HepG2 (cell line): Measurements from ENCODE around the gene ZAR1. TPM values are rescaled to one million over a fixed set of nuclear protein-coding genes. Genes with fewer than 3 reads are reported as not detected.

Source experiments
- ATAC-seq: fragments of 200-7000 bp; cut with Tn5 transposase; 3 replicates; pipeline ENCODE4 v1.9.1; 2020; ENCODE audit warnings: mild to moderate bottlenecking, moderate library complexity
- BruUV-seq: library from RNA; stranded (reverse); fragments of 400-500 nt; replicated peaks from 2 replicates; lab custom pipeline; 2021; lab: Mats Ljungman, UMichigan
- CTCF ChIA-PET: fragments of 300-600 bp; formaldehyde crosslinking; extraction: SDS; loops from one replicate; lab custom pipeline; 2021; ENCODE audit warnings: low total read pairs, inconsistent platforms, low intra/inter-chr PET ratio; lab: Yijun Ruan, JAX
- POLR2A ChIA-PET: fragments of 350-600 bp; sonication (Branson Sonifier 250); formaldehyde crosslinking; loops from one replicate; lab custom pipeline; 2020; ENCODE audit warnings: antibody characterized with exemption, inconsistent platforms; lab: Yijun Ruan, JAX
- DNase-seq: peaks from one replicate; pipeline ENCODE4 v3.0.0-alpha.2; 2015; ENCODE audit warnings: low spot score
- FAIRE-seq: peaks from 3 replicates; lab custom pipeline; 2011; peaks lifted over from hg19 to GRCh38; lab: Jason Lieb, UNC
- H2AFZ ChIP-seq: one replicate; pipeline ENCODE4 v1.6.1; 2011; ENCODE audit warnings: low read length, inconsistent platforms
- H3K27ac ChIP-seq: fragments of 300-600 bp; 3 replicates; pipeline ENCODE4 v1.8.0; 2011; ENCODE audit warnings: mixed run types, mild to moderate bottlenecking, mixed read lengths, low read length, inconsistent platforms; ENCODE audit not compliant: insufficient read depth; ENCODE audit errors: extremely low read length
- H3K27me3 ChIP-seq, 2 experiments: fragments of 200-600 bp in 1 of 2; 2 replicates in 1 of 2; 3 replicates in 1 of 2; pipeline versions ENCODE4 v1.6.0 to v1.8.0; 2011; ENCODE audit warnings: low read length in 2 of 2, mild to moderate bottlenecking in 2 of 2, moderate library complexity in 2 of 2, inconsistent platforms in 1 of 2; ENCODE audit not compliant: insufficient read depth in 2 of 2, control insufficient read depth in 1 of 2
- H3K36me3 ChIP-seq, 2 experiments: fragments of 200-600 bp in 1 of 2; replicated peaks in 1 of 2; 2 replicates in 1 of 2; 3 replicates in 1 of 2; pipeline versions ENCODE4 v1.5.1 to v1.8.0; 2011; ENCODE audit warnings: low read length in 2 of 2, inconsistent platforms in 1 of 2; ENCODE audit not compliant: insufficient read depth in 2 of 2, control insufficient read depth in 1 of 2
- H3K4me1 ChIP-seq: 2 replicates; pipeline ENCODE4 v1.5.1; 2012; ENCODE audit warnings: low read length, inconsistent platforms; ENCODE audit not compliant: insufficient read depth
- H3K4me2 ChIP-seq: 2 replicates; pipeline ENCODE4 v1.6.0; 2011; ENCODE audit warnings: low read depth, low read length, inconsistent platforms
- H3K4me3 ChIP-seq, 3 experiments: fragments of 200-600 bp in 1 of 3; sonication (generic), shearing (Covaris generic) in 1 of 3; replicated peaks in 1 of 3; 2 replicates each; pipeline ENCODE4 v1.5.1; 2011 to 2016; ENCODE audit warnings: low read length in 3 of 3, inconsistent platforms in 2 of 3, low read depth in 2 of 3, mild to moderate bottlenecking in 2 of 3, control low read depth in 1 of 3, mixed read lengths in 1 of 3; ENCODE audit not compliant: insufficient read depth in 1 of 3
- H3K79me2 ChIP-seq: one replicate; pipeline ENCODE4 v1.6.1; 2011; ENCODE audit warnings: low read length, inconsistent platforms; ENCODE audit not compliant: insufficient read depth
- H3K9ac ChIP-seq: 2 replicates; pipeline ENCODE4 v1.6.0; 2011; ENCODE audit warnings: mild to moderate bottlenecking, low read depth, low read length, inconsistent platforms; ENCODE audit not compliant: insufficient read depth
- H3K9me3 ChIP-seq: 2 replicates; pipeline ENCODE4 v1.5.1; 2012; ENCODE audit warnings: mild to moderate bottlenecking, low read length
- H4K20me1 ChIP-seq: 2 replicates; pipeline ENCODE4 v1.6.0; 2011; ENCODE audit warnings: inconsistent platforms, mild to moderate bottlenecking, low read length, moderate library complexity; ENCODE audit not compliant: insufficient read depth
- ADNP ChIP-seq: sonication (generic); formaldehyde crosslinking; IDR thresholded peaks from 2 replicates; pipeline ENCODE4 v1.4.0; 2020; ENCODE audit warnings: missing genetic modification reagents
- KDM5A ChIP-seq: fragments of 200-600 bp; sonication (generic); IDR thresholded peaks from 2 replicates; pipeline ENCODE4 v1.7.0; 2018; ENCODE audit warnings: antibody characterized with exemption, mild to moderate bottlenecking, low read length, borderline replicate concordance
- KMT2B ChIP-seq: IDR thresholded peaks from 2 replicates; pipeline ENCODE4 v1.6.1; 2016; ENCODE audit warnings: missing genetic modification reagents, missing compliant biosample characterization
- MIXL1 ChIP-seq: IDR thresholded peaks from 2 replicates; pipeline ENCODE4 v1.6.1; 2016
- MXI1 ChIP-seq: IDR thresholded peaks from 3 replicates; pipeline ENCODE4 v1.6.1; 2012; ENCODE audit warnings: low read depth, low read length, inconsistent platforms, borderline replicate concordance
- NAIF1 ChIP-seq: sonication (generic); formaldehyde crosslinking; IDR thresholded peaks from 2 replicates; pipeline ENCODE4 v1.5.0; 2020; ENCODE audit warnings: mild to moderate bottlenecking, missing genetic modification reagents, borderline replicate concordance
- NFYC ChIP-seq: IDR thresholded peaks from 2 replicates; pipeline ENCODE4 v1.6.1; 2016; ENCODE audit warnings: missing genetic modification reagents, missing compliant biosample characterization
- PTBP1 ChIP-seq: fragments of 200-400 bp; formaldehyde crosslinking; IDR thresholded peaks from 2 replicates; pipeline ENCODE4 v1.6.1; 2018; ENCODE audit warnings: low read length, low read depth; ENCODE audit not compliant: poor library complexity, severe bottlenecking
- TARDBP ChIP-seq: sonication (generic); formaldehyde crosslinking; IDR thresholded peaks from 2 replicates; pipeline ENCODE4 v1.8.0; 2022; ENCODE audit warnings: mild to moderate bottlenecking, missing genetic modification reagents
- TBX2 ChIP-seq: sonication (generic); formaldehyde crosslinking; IDR thresholded peaks from 2 replicates; pipeline ENCODE4 v1.5.0; 2020; ENCODE audit warnings: missing genetic modification reagents, mild to moderate bottlenecking, borderline replicate concordance
- TBX3 ChIP-seq: fragments of 450-650 bp; IDR thresholded peaks from 2 replicates; pipeline ENCODE4 v1.6.1; 2017; ENCODE audit warnings: antibody characterized with exemption, mild to moderate bottlenecking, inconsistent platforms, borderline replicate concordance
- U2AF2 ChIP-seq: fragments of 200-400 bp; formaldehyde crosslinking; IDR thresholded peaks from 2 replicates; pipeline ENCODE4 v1.6.1; 2017; ENCODE audit warnings: low read depth, mild to moderate bottlenecking, low read length
- ZNF230 ChIP-seq: sonication (generic); formaldehyde crosslinking; IDR thresholded peaks from 2 replicates; pipeline ENCODE4 v1.4.0; 2020; ENCODE audit warnings: mild to moderate bottlenecking, missing genetic modification reagents
- ZNF510 ChIP-seq: sonication (generic); formaldehyde crosslinking; IDR thresholded peaks from 2 replicates; pipeline ENCODE4 v1.4.0; 2020; ENCODE audit warnings: low read depth, mild to moderate bottlenecking, missing genetic modification reagents
- ZNF746 ChIP-seq: sonication (generic); formaldehyde crosslinking; IDR thresholded peaks from 2 replicates; pipeline ENCODE4 v1.8.0; 2022; ENCODE audit warnings: mild to moderate bottlenecking, missing genetic modification reagents
- ZNF773 ChIP-seq: sonication (generic); formaldehyde crosslinking; IDR thresholded peaks from 2 replicates; pipeline ENCODE4 v1.4.0; 2020; ENCODE audit warnings: missing genetic modification reagents, borderline replicate concordance
- WGBS: methylation state at CpG from one replicate; pipeline ENCODE4 v1.1.6; 2017; ENCODE audit warnings: low lambda C conversion rate; 5-methylcytosine and 5-hydroxymethylcytosine counted together
- in situ Hi-C: cut with HindIII; loops from 2 replicates; pipeline ENCODE4 v1.10.0; 2017; ENCODE audit warnings: low pct_unique_long_range_greater_than_20kb; ENCODE audit not compliant: extremely low pct_ligation_motif_present
- intact Hi-C: fragments of 100-400 bp; cut with micrococcal nuclease; formaldehyde crosslinking; loops from one replicate; pipeline ENCODE4 v1.10.0; 2022; ENCODE audit not compliant: unreplicated experiment
- polyA plus RNA-seq, 8 experiments: library from polyadenylated mRNA; depleted of rRNA in 3 of 8; stranded (reverse) in 7 of 8; unstranded in 1 of 8; fragments of >200 nt; fragmentation: Illumina TruSeq in 4 of 8; extraction: Trizol in 4 of 8; gene quantifications; 2 replicates each; pipeline versions ENCODE4 v1.2.1 to v1.2.3, GENCODE V29; 2011 to 2016; ENCODE audit warnings: low read depth in 4 of 8, missing spikeins in 1 of 8, mixed read lengths in 1 of 8; ENCODE audit not compliant: insufficient read depth in 1 of 8
- total RNA-seq, 5 experiments: library from RNA; depleted of rRNA; stranded (reverse); fragments of >200 nt; fragmentation: Illumina TruSeq; extraction: Trizol; gene quantifications; 2 replicates each; pipeline ENCODE4 v1.2.3, GENCODE V29; 2016; ENCODE audit warnings: low read depth in 1 of 5
- TF ChIP-seq, protein P1 (sequence below): sonication (generic); formaldehyde crosslinking; IDR thresholded peaks from 2 replicates; pipeline ENCODE4 v1.4.0; 2020; ENCODE audit warnings: mild to moderate bottlenecking, missing genetic modification reagents, borderline replicate concordance
- TF ChIP-seq, protein P2 (sequence below): sonication (generic); formaldehyde crosslinking; IDR thresholded peaks from 2 replicates; pipeline ENCODE4 v1.4.0; 2020; ENCODE audit warnings: mild to moderate bottlenecking, missing genetic modification reagents
- TF ChIP-seq, protein P3 (sequence below): sonication (generic); formaldehyde crosslinking; IDR thresholded peaks from 2 replicates; pipeline ENCODE4 v1.8.0; 2022; ENCODE audit warnings: mild to moderate bottlenecking, missing genetic modification reagents
- TF ChIP-seq, protein P4 (sequence below): sonication (generic); formaldehyde crosslinking; IDR thresholded peaks from 2 replicates; pipeline ENCODE4 v1.5.0; 2020; ENCODE audit warnings: mild to moderate bottlenecking, low read depth, missing genetic modification reagents, borderline replicate concordance

Gene ZAR1
- total and polyA plus RNA-seq, 2 of the 13 experiments (the other 11 are each of a cell fraction or from before 2014, with no cell fraction given): not detected

DNA sequence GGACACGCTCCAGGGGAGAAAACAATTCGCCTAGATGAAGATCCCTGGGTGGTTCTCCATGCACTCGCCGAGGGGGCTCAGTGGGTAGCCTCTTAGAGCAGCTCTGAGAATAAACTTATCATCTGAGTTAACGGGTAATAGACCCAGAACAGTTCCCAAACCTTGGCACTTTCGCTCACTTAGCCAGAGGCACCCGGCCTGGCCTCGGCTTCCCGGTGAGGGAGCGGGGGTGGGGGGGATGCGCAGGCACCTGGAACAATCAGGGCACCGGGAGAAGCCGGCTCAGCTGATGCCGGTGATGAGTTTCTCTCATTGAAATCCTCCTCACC, 405 bp upstream of the ZAR1 start (continued):
- no peak for TF ChIP-seq PTBP1
- no peak for TF ChIP-seq MIXL1 (CRISPR knock-in tag)
- no peak for TF ChIP-seq ZNF510
- no peak for TF ChIP-seq TBX2
- TF ChIP-seq KMT2B: no peak
- TF ChIP-seq KDM5A: no peak
- TF ChIP-seq, all 625 proteins: peak for 0

DNA sequence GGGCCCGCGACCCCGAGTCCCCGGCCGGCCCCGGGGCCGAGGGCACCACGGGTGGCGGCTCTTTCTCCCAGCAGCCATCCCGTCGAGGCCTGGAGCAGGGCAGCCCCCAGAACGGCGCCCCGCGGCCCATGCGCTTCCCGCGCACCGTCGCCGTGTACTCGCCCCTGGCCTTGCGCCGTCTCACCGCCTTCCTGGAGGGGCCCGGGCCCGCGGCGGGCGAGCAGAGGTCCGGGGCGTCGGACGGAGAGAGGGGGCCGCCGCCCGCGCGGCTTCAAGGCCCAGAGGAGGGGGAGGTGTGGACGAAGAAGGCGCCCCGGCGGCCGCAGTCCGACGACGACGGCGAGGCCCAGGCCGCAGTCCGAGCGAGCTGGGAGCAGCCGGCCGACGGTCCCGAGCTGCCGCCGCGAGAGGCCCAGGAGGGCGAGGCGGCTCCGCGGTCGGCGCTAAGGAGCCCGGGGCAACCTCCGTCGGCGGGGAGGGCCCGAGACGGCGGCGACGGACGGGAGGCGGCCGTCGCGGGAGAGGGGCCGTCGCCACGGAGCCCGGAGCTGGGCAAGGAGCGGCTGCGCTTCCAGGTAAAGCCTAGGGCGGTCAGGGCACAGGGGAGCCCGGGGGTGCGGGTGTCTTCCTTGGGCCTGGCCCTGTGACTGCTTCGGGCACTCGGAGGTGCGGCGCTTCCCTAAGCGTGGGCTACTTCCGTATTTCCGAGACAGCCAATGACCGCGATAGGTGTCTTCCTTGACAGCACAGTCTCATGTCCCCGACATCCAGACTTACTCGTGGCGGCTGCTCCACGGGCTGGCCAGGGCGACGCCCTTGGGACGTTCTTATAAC, 845 bp downstream of the ZAR1 start:
- DNase-seq (no peak), FAIRE-seq (no peak), ATAC-seq (no peak)
- no peak overlapping the region for H3K27ac ChIP-seq
- peaks cover 0 to 6% of the 10 kb centered on the region in 2 experiments; a peak in 3 of 5 replicates for H3K27me3 ChIP-seq
- H3K4me2 ChIP-seq: no peak overlapping the region
- intact Hi-C loops (no loop called here), in situ Hi-C loops (no loop called here)
- 91% methylated on average over 89 of the region's 104 CpGs for WGBS
- no TSS peak for BruUV-seq
- no peaks in the 10 kb centered on the region for H3K36me3 ChIP-seq
- H3K79me2 ChIP-seq: no peaks in the 10 kb centered on the region
- no peak overlapping the region for H3K9ac ChIP-seq
- H3K9me3 ChIP-seq: no peaks in the 10 kb centered on the region
- H2AFZ ChIP-seq: no peak overlapping the region
- H4K20me1 ChIP-seq: no peaks in the 10 kb centered on the region
- ChIA-PET POLR2A (no interaction called here), CTCF (no interaction called here)
- H3K4me1 ChIP-seq: no peaks in the 10 kb centered on the region
- H3K4me3 ChIP-seq: no peak overlapping the region
- TF ChIP-seq ZNF746 (no peak), U2AF2 (no peak), TBX3 (no peak), NAIF1 (CRISPR knock-in tag) (no peak), TARDBP (CRISPR knock-in tag) (no peak), ADNP (CRISPR knock-in tag) (no peak), ZNF773 (CRISPR knock-in tag) (no peak), NFYC (CRISPR knock-in tag) (no peak), MXI1 (no peak), ZNF230 (no peak)
- TF ChIP-seq, protein P1, sequence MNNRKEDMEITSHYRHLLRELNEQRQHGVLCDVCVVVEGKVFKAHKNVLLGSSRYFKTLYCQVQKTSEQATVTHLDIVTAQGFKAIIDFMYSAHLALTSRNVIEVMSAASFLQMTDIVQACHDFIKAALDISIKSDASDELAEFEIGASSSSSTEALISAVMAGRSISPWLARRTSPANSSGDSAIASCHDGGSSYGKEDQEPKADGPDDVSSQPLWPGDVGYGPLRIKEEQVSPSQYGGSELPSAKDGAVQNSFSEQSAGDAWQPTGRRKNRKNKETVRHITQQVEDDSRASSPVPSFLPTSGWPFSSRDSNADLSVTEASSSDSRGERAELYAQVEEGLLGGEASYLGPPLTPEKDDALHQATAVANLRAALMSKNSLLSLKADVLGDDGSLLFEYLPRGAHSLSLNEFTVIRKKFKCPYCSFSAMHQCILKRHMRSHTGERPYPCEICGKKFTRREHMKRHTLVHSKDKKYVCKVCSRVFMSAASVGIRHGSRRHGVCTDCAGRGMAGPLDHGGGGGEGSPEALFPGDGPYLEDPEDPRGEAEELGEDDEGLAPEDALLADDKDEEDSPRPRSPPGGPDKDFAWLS (CRISPR knock-in tag): no peak
- TF ChIP-seq, protein P2, sequence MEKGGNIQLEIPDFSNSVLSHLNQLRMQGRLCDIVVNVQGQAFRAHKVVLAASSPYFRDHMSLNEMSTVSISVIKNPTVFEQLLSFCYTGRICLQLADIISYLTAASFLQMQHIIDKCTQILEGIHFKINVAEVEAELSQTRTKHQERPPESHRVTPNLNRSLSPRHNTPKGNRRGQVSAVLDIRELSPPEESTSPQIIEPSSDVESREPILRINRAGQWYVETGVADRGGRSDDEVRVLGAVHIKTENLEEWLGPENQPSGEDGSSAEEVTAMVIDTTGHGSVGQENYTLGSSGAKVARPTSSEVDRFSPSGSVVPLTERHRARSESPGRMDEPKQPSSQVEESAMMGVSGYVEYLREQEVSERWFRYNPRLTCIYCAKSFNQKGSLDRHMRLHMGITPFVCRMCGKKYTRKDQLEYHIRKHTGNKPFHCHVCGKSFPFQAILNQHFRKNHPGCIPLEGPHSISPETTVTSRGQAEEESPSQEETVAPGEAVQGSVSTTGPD (CRISPR knock-in tag): no peak
- TF ChIP-seq, protein P3, sequence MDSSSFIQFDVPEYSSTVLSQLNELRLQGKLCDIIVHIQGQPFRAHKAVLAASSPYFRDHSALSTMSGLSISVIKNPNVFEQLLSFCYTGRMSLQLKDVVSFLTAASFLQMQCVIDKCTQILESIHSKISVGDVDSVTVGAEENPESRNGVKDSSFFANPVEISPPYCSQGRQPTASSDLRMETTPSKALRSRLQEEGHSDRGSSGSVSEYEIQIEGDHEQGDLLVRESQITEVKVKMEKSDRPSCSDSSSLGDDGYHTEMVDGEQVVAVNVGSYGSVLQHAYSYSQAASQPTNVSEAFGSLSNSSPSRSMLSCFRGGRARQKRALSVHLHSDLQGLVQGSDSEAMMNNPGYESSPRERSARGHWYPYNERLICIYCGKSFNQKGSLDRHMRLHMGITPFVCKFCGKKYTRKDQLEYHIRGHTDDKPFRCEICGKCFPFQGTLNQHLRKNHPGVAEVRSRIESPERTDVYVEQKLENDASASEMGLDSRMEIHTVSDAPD (CRISPR knock-in tag): no peak
- TF ChIP-seq, protein P4, sequence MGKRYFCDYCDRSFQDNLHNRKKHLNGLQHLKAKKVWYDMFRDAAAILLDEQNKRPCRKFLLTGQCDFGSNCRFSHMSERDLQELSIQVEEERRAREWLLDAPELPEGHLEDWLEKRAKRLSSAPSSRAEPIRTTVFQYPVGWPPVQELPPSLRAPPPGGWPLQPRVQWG (CRISPR knock-in tag): no peak
